ENCODE data around the gene NAALADL1. TPM values are rescaled to one million over a fixed set of nuclear protein-coding genes. Genes with fewer than 3 reads are reported as not detected.

Gene NAALADL1
- total and polyA plus RNA-seq, 4 donors, result 14.1 to 45.9 (median 27.6) TPM

DNA sequence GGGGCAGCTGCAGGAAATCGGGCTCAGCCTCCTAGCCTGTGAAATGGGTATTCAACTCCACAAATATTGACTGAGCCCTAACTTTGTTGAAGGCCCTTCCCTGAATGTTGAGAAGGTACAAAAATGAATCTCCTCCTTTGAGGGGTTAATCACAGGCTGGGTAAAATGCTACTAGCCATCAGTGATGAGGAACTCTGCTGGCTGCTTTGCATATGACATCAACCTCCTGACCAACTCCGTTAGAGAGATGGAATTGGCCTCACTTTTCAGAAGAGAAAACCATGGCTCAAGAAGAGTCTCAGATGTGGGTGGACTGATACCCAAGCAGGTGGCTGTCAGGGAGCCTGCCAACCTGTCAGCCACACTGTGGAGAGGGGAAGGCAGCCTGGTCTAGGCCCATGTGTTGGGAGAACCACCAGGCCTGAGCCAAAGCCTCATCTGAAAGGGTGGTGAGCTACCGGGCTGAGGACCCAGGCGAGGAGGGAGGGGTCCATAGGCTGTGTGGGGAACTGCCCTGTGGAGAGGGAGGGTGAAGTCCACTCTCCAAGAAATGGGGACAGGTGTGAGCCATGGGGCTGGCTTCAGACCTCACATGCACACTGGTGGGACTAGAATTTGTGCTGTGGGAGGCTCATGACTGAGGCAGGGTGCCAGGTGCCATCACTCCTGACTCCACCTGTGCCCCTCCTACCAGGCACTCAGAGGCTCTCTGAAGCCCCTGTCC is 13.7 kb upstream of the NAALADL1 start:
- H3K27me3 ChIP-seq (ENCODE audit: control insufficient read depth in 1 of 2, insufficient read depth in 2 of 2, low read length in 1 of 2), result no peaks in the 10 kb centered on the region
- 62 to 66% methylated on average over 4 of the region's 4 CpGs for WGBS, 2 donors
- H3K36me3 ChIP-seq (ENCODE audit: control insufficient read depth in 1 of 2, insufficient read depth in 2 of 2, low read length in 1 of 2), result no peaks in the 10 kb centered on the region
- H3K9me3 ChIP-seq (ENCODE audit: control insufficient read depth, low read length), result no peaks in the 10 kb centered on the region
- DNase-seq (no peak), ATAC-seq (ENCODE audit: low FRiP score) (no peak)
- no peak overlapping the region for H3K4me3 ChIP-seq (ENCODE audit: low read length in 2 of 2)
- no peak overlapping the region for H3K27ac ChIP-seq (ENCODE audit: low read depth in 1 of 2, low read length in 2 of 2)
- no peaks in the 10 kb centered on the region for H3K4me1 ChIP-seq (ENCODE audit: control insufficient read depth in 1 of 2, insufficient read depth in 2 of 2, low read length in 2 of 2)
- intact Hi-C loops (cut with DNase I), result no loop called here

DNA sequence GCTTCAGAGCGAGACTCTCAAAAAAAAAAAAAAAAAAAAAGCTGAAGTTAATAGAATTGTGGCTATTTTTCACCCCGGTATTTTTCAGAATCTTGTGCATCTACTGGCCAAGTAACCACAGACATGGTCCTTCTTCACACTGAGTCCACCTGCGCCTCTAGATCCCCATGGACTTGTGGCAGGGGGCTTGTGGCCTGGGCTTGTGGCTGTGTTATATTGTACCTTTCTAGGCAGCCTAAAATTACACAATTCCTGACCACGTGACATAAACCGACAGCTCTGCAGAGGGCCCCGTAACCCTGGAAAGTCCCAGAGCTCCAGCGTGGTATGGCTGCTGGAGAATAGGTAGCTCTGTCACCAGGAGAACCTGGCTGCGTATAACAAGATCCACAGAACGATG is 10.9 kb upstream of the NAALADL1 start:
- ATAC-seq (ENCODE audit: low FRiP score) (no peak), DNase-seq (no peak)
- Histone ChIP-seq H3K4me1 (ENCODE audit: control insufficient read depth in 1 of 2, insufficient read depth in 2 of 2, low read length in 2 of 2) (no peaks in the 10 kb centered on the region), H3K27me3 (ENCODE audit: control insufficient read depth in 1 of 2, insufficient read depth in 2 of 2, low read length in 1 of 2) (no peaks in the 10 kb centered on the region), H3K27ac (ENCODE audit: low read depth in 1 of 2, low read length in 2 of 2) (no peak overlapping the region), H3K9me3 (ENCODE audit: control insufficient read depth, low read length) (no peaks in the 10 kb centered on the region), H3K4me3 (ENCODE audit: low read length in 2 of 2) (no peak overlapping the region), H3K36me3 (ENCODE audit: control insufficient read depth in 1 of 2, insufficient read depth in 2 of 2, low read length in 1 of 2) (no peaks in the 10 kb centered on the region)
- intact Hi-C loops (cut with DNase I), result no loop called here
- WGBS, 2 donors, result 76 to 78% methylated on average over 9 of the region's 9 CpGs

DNA sequence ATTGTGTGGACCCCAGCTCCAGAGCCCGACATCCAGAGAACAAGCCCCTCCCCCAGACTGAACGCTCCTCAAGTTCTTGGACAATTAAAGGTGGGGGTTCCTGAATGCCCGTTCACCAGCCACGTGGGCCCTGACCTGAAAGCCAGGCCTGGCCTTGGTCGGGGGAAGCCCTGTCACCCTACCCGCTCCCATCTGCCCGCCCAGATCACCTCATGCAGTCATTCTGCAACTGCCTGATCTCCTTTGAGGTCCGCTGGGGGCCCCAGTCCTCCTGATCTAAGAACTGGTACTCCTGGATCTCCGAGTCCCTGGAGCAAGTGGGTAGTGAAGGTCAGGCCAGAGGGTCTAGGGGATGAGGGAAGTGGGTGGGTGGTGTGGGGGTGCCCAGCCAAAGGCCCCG is 9.1 kb upstream of the NAALADL1 start:
- WGBS, 2 donors, result 80 to 86% methylated on average over 10 of the region's 10 CpGs
- no peak overlapping the region for H3K4me3 ChIP-seq (ENCODE audit: low read length in 2 of 2)
- no peak for ATAC-seq (ENCODE audit: low FRiP score)
- DNase-seq, result no peak
- H3K9me3 ChIP-seq (ENCODE audit: control insufficient read depth, low read length), result no peaks in the 10 kb centered on the region
- intact Hi-C loops (cut with DNase I), result no loop called here
- H3K36me3 ChIP-seq (ENCODE audit: control insufficient read depth in 1 of 2, insufficient read depth in 2 of 2, low read length in 1 of 2), result no peaks in the 10 kb centered on the region
- no peak overlapping the region for H3K27ac ChIP-seq (ENCODE audit: low read depth in 1 of 2, low read length in 2 of 2)
- no peaks in the 10 kb centered on the region for H3K4me1 ChIP-seq (ENCODE audit: control insufficient read depth in 1 of 2, insufficient read depth in 2 of 2, low read length in 2 of 2)
- no peaks in the 10 kb centered on the region for H3K27me3 ChIP-seq (ENCODE audit: control insufficient read depth in 1 of 2, insufficient read depth in 2 of 2, low read length in 1 of 2)

DNA sequence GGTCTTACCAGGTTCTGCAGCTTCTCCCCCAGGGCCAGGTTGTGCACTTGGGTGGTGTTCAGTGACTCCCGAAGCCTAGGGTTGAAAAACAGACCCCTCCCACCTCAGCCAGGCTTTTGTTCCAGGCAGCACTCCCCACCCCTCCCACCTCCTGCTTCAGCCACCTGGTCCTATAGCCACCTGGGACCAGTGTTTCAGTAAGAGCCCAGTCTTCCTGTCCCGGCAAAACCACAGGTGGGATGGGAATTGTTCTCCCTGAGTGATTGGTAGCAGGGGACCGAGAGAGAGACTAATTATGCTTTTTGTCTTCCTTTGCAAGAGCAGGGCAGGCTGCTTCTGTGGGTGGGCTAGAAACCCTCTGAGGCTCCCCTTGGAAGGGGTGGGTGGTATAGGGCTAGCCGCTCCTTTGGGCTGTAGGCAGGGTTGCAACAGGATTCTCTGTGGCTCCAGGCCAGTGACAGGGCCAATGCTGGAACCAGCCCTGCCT is 8.5 kb upstream of the NAALADL1 start:
- Histone ChIP-seq H3K27ac (ENCODE audit: low read depth in 1 of 2, low read length in 2 of 2) (no peak overlapping the region), H3K27me3 (ENCODE audit: control insufficient read depth in 1 of 2, insufficient read depth in 2 of 2, low read length in 1 of 2) (no peaks in the 10 kb centered on the region), H3K9me3 (ENCODE audit: control insufficient read depth, low read length) (no peaks in the 10 kb centered on the region), H3K4me3 (ENCODE audit: low read length in 2 of 2) (no peak overlapping the region), H3K36me3 (ENCODE audit: control insufficient read depth in 1 of 2, insufficient read depth in 2 of 2, low read length in 1 of 2) (no peaks in the 10 kb centered on the region), H3K4me1 (ENCODE audit: control insufficient read depth in 1 of 2, insufficient read depth in 2 of 2, low read length in 2 of 2) (no peaks in the 10 kb centered on the region)
- ATAC-seq (ENCODE audit: low FRiP score) (no peak), DNase-seq (no peak)
- 79 to 84% methylated on average over 3 to 4 of the region's 4 CpGs for WGBS, 2 donors
- intact Hi-C loops (cut with DNase I), result no loop called here

DNA sequence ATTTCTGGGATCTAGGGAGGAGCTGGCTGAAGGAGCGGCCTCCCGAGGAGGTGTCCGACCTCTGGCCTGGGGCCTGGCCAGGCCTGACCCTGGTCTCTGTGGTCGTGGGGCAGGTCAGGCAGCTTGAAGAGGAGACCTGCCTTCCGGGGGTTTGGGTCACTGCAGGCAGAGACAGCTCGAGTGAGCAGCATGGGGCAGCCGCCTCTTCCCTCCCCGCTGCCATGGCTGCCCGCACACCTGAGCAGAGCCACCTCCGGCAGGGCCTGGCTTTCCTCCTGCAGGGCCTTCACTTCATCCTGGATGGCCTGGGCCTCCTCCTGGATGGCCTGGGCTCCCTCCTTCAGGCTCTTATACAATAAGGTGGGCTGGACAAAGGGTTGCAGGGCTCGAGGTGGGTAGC is 8.0 kb upstream of the NAALADL1 start:
- H3K27ac ChIP-seq (ENCODE audit: low read depth in 1 of 2, low read length in 2 of 2), result no peak overlapping the region
- ATAC-seq (ENCODE audit: low FRiP score) (no peak), DNase-seq (no peak)
- H3K27me3 ChIP-seq (ENCODE audit: control insufficient read depth in 1 of 2, insufficient read depth in 2 of 2, low read length in 1 of 2), result no peaks in the 10 kb centered on the region
- no peak overlapping the region for H3K4me3 ChIP-seq (ENCODE audit: low read length in 2 of 2)
- intact Hi-C loops (cut with DNase I), result no loop called here
- no peaks in the 10 kb centered on the region for H3K36me3 ChIP-seq (ENCODE audit: control insufficient read depth in 1 of 2, insufficient read depth in 2 of 2, low read length in 1 of 2)
- 76 to 79% methylated on average over 11 of the region's 11 CpGs for WGBS, 2 donors
- H3K4me1 ChIP-seq (ENCODE audit: control insufficient read depth in 1 of 2, insufficient read depth in 2 of 2, low read length in 2 of 2), result no peaks in the 10 kb centered on the region
- H3K9me3 ChIP-seq (ENCODE audit: control insufficient read depth, low read length), result no peaks in the 10 kb centered on the region

DNA sequence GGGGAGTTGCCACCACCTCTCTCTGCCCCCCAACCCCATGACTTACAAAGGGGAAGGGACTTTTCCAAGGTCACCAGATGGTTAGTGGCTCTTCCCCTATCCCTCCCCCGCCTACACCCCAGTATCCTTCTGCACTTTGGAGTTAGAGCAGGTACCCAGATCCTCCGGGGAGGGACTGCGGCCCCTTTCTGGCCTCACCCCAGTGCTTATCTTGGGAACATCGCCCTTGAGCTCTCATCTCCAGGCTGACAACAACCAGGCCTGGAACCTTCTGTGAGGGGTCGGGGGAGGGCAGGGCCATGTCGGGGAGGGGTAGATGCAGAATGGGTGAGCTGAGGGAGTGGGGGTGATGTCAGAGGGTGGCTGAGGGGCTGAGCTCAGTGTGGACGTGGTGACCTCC is 7.5 kb upstream of the NAALADL1 start:
- 75 to 85% methylated on average over 7 of the region's 7 CpGs for WGBS, 2 donors
- H3K27me3 ChIP-seq (ENCODE audit: control insufficient read depth in 1 of 2, insufficient read depth in 2 of 2, low read length in 1 of 2), result no peaks in the 10 kb centered on the region
- intact Hi-C loops (cut with DNase I), result no loop called here

DNA sequence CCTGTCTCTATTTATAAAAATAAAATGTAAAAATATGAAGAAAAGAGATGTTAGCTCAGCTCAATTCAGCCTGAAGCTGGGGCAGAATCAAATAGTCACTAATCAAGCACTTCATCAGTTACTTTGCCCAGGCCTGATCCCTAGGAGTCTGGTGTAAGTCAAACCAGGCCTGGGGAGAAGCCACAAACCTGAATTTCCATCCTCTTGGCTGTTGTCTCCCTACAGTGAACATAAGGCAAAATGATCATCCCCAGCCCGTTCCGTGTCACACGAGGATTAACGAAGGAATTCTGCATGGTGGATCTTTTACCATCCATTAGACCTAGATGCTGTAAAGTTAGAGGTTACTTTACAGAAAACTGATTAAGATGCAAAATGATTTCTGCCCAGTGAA is 6.5 kb upstream of the NAALADL1 start:
- H3K27ac ChIP-seq (ENCODE audit: low read depth in 1 of 2, low read length in 2 of 2), result no peak overlapping the region
- DNase-seq (no peak), ATAC-seq (ENCODE audit: low FRiP score) (no peak)
- no peaks in the 10 kb centered on the region for H3K36me3 ChIP-seq (ENCODE audit: control insufficient read depth in 1 of 2, insufficient read depth in 2 of 2, low read length in 1 of 2)
- H3K9me3 ChIP-seq (ENCODE audit: control insufficient read depth, low read length), result no peaks in the 10 kb centered on the region
- intact Hi-C loops (cut with DNase I), result no loop called here
- no peaks in the 10 kb centered on the region for H3K4me1 ChIP-seq (ENCODE audit: control insufficient read depth in 1 of 2, insufficient read depth in 2 of 2, low read length in 2 of 2)
- WGBS, 2 donors, result 82 to 88% methylated on average over 4 of the region's 4 CpGs
- no peaks in the 10 kb centered on the region for H3K27me3 ChIP-seq (ENCODE audit: control insufficient read depth in 1 of 2, insufficient read depth in 2 of 2, low read length in 1 of 2)
- no peak overlapping the region for H3K4me3 ChIP-seq (ENCODE audit: low read length in 2 of 2)

More for the DNA sequence above, 7.5 kb upstream of the NAALADL1 start:
- no peak for ATAC-seq (ENCODE audit: low FRiP score)
- no peaks in the 10 kb centered on the region for H3K9me3 ChIP-seq (ENCODE audit: control insufficient read depth, low read length)
- DNase-seq, result no peak
- no peak overlapping the region for H3K4me3 ChIP-seq (ENCODE audit: low read length in 2 of 2)
- no peaks in the 10 kb centered on the region for H3K4me1 ChIP-seq (ENCODE audit: control insufficient read depth in 1 of 2, insufficient read depth in 2 of 2, low read length in 2 of 2)
- no peak overlapping the region for H3K27ac ChIP-seq (ENCODE audit: low read depth in 1 of 2, low read length in 2 of 2)
- no peaks in the 10 kb centered on the region for H3K36me3 ChIP-seq (ENCODE audit: control insufficient read depth in 1 of 2, insufficient read depth in 2 of 2, low read length in 1 of 2)

DNA sequence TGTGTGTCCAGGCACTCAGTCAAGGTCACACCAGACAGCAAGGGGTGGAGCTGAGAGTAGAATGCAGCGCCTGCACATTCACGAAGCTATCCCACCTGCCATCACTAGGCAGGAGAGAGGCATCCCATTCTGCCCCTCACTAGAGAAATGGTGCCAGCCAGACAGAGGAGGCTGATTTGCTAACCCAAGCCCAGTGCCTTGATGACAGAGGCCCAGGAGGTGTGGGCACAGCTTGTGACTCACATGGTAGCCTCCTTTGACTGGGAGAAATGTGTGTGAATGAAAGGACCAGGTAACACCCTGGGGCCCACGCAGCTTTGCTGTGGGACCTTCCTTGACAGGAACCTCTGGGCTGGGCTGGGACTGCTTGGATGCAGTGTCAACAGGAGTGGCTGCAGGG is 5.2 kb upstream of the NAALADL1 start:
- H3K27me3 ChIP-seq (ENCODE audit: control insufficient read depth in 1 of 2, insufficient read depth in 2 of 2, low read length in 1 of 2), result no peaks in the 10 kb centered on the region
- ATAC-seq (ENCODE audit: low FRiP score), result no peak
- no peaks in the 10 kb centered on the region for H3K4me1 ChIP-seq (ENCODE audit: control insufficient read depth in 1 of 2, insufficient read depth in 2 of 2, low read length in 2 of 2)
- no peaks in the 10 kb centered on the region for H3K9me3 ChIP-seq (ENCODE audit: control insufficient read depth, low read length)
- no peak overlapping the region for H3K4me3 ChIP-seq (ENCODE audit: low read length in 2 of 2)
- H3K27ac ChIP-seq (ENCODE audit: low read depth in 1 of 2, low read length in 2 of 2), result no peak overlapping the region
- DNase-seq, result no peak
- no peaks in the 10 kb centered on the region for H3K36me3 ChIP-seq (ENCODE audit: control insufficient read depth in 1 of 2, insufficient read depth in 2 of 2, low read length in 1 of 2)
- intact Hi-C loops (cut with DNase I), result no loop called here
- 63 to 81% methylated on average over 3 of the region's 3 CpGs for WGBS, 2 donors

DNA sequence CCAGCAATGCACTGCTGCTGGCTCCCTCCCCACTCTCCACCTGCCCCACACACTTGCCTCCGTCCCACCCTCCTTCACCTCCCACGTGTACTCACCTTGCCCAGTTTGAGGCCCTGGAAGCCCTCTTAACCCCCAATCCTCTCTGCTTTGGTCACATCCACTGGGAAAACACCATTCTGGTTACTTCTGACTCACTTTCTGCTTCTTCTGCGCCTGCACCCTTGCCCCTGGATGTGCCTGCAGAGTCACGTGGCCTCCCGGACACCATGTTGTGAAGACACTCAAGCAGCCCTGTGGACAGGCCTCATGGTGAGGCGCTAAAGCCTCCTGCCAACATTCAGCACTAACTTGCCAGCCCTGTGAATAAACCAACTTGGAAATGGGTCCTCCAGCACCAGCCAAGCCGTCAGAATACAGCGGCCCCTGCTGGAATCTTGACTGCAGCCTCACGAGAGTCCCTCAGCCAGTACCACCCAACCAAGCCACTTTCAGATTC is 2.6 kb upstream of the NAALADL1 start:
- Histone ChIP-seq H3K27ac (ENCODE audit: low read depth in 1 of 2, low read length in 2 of 2) (no peak overlapping the region), H3K9me3 (ENCODE audit: control insufficient read depth, low read length) (no peaks in the 10 kb centered on the region), H3K4me3 (ENCODE audit: low read length in 2 of 2) (no peak overlapping the region), H3K4me1 (ENCODE audit: control insufficient read depth in 1 of 2, insufficient read depth in 2 of 2, low read length in 2 of 2) (no peaks in the 10 kb centered on the region), H3K36me3 (ENCODE audit: control insufficient read depth in 1 of 2, insufficient read depth in 2 of 2, low read length in 1 of 2) (no peaks in the 10 kb centered on the region), H3K27me3 (ENCODE audit: control insufficient read depth in 1 of 2, insufficient read depth in 2 of 2, low read length in 1 of 2) (no peaks in the 10 kb centered on the region)
- WGBS, 2 donors, result 60 to 62% methylated on average over 9 of the region's 9 CpGs
- ATAC-seq (ENCODE audit: low FRiP score) (no peak), DNase-seq (no peak)
- intact Hi-C loops (cut with DNase I), result no loop called here
